Lung (tissue), 12 donors: Measurements from ENCODE around the gene ZNF25. TPM values are rescaled to one million over a fixed set of nuclear protein-coding genes. Genes with fewer than 3 reads are reported as not detected.

Experiments used
- ATAC-seq: fragments of 200-7000 bp; cut with Tn5 transposase; one replicate; pipeline ENCODE4 v1.9.1; 2020; ENCODE audit warnings: moderate number of reproducible peaks; ENCODE audit not compliant: insufficient read depth, low FRiP score
- DNase-seq, 3 donors: peaks; one replicate each; pipeline ENCODE4 v3.0.0-alpha.2; 2013 to 2017
- H3K27ac ChIP-seq, 2 donors: one replicate each; pipeline ENCODE4 v1.5.1; 2013; ENCODE audit warnings: mild to moderate bottlenecking in 2 of 2, moderate library complexity in 2 of 2, control low read depth in 1 of 2, inconsistent platforms in 1 of 2, low read depth in 1 of 2, low read length in 1 of 2
- H3K27me3 ChIP-seq, 3 donors: one replicate each; pipeline ENCODE4 v1.5.1; 2013; ENCODE audit warnings: low read length in 2 of 3; ENCODE audit not compliant: control insufficient read depth in 3 of 3, insufficient read depth in 3 of 3
- H3K36me3 ChIP-seq, 4 donors: one replicate each; pipeline ENCODE4 v1.5.1; 2013; ENCODE audit warnings: low read length in 4 of 4, mild to moderate bottlenecking in 1 of 4, moderate library complexity in 1 of 4; ENCODE audit not compliant: control insufficient read depth in 4 of 4, insufficient read depth in 4 of 4
- H3K4me1 ChIP-seq, 5 donors: one replicate each; pipeline ENCODE4 v1.5.1; 2013; ENCODE audit warnings: low read length in 5 of 5, mild to moderate bottlenecking in 2 of 5, moderate library complexity in 1 of 5; ENCODE audit not compliant: control insufficient read depth in 5 of 5, insufficient read depth in 5 of 5
- H3K4me3 ChIP-seq: one replicate; pipeline ENCODE4 v1.5.1; 2013; ENCODE audit warnings: mild to moderate bottlenecking, control low read depth, moderate library complexity
- H3K9ac ChIP-seq, 2 donors: one replicate each; pipeline ENCODE4 v1.5.1; 2013; ENCODE audit warnings: low read length in 2 of 2, control low read depth in 1 of 2; ENCODE audit not compliant: insufficient read depth in 1 of 2
- H3K9me3 ChIP-seq, 4 donors: one replicate each; pipeline ENCODE4 v1.5.1; 2013; ENCODE audit warnings: low read length in 3 of 4, mild to moderate bottlenecking in 1 of 4, moderate library complexity in 1 of 4; ENCODE audit not compliant: control insufficient read depth in 4 of 4, insufficient read depth in 3 of 4
- WGBS, 2 donors: extraction: QIAGEN DNeasy Blood & Tissue Kit; methylation state at CpG; one replicate each; pipeline ENCODE4 v1.1.7; 2013; 5-methylcytosine and 5-hydroxymethylcytosine counted together
- polyA plus RNA-seq, 2 donors: library from polyadenylated mRNA; stranded (reverse); fragments of 200-250 nt; gene quantifications; one replicate each; pipeline ENCODE4 v1.2.1, GENCODE V29; 2013
- total RNA-seq, 2 donors: library from RNA; depleted of rRNA in 1 of 2; stranded (reverse); fragments of >200 nt in 1 of 2; gene quantifications; one replicate each; pipeline ENCODE4 v1.2.1, GENCODE V29; 2014 to 2021
- TF ChIP-seq, protein P1 (sequence below): IDR thresholded peaks from 2 replicates; pipeline ENCODE4 v1.5.1; 2012; ENCODE audit warnings: mild to moderate bottlenecking; ENCODE audit errors: control extremely low read depth, extremely low read depth
- donor health status: control.
- donor health status: control.
- donor health status: Bipolar disorder and iron deficiency.
- donor health status: healthy.
- donor health status: DM: yes; HTN: yes; CAD: no.

The ZNF25 gene
- total and polyA plus RNA-seq, 4 donors, result 4.7 to 20.1 (median 6.8) TPM

DNA sequence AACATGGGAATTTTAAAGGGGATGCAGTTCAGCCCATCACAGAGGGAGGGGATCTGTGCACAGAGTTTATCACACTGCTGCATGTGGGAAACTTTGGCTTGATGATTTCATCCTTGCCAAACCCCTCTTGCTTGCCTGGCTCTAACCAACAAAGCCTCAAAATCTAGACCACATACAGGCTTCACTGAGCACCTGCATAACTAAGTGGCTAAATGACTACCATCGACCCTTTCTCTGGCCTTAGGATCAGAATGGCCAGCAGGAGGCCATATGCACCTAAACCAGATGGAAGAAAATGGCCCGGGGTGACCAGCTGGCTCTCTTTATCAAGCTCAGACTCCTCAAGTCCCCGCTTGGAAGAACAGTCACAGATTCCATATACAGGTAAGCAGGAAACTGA is 15.6 kb upstream of the ZNF25 start:
- ATAC-seq, result no peak
- 77 to 80% methylated on average over 3 of the region's 3 CpGs for WGBS, 2 donors

DNA sequence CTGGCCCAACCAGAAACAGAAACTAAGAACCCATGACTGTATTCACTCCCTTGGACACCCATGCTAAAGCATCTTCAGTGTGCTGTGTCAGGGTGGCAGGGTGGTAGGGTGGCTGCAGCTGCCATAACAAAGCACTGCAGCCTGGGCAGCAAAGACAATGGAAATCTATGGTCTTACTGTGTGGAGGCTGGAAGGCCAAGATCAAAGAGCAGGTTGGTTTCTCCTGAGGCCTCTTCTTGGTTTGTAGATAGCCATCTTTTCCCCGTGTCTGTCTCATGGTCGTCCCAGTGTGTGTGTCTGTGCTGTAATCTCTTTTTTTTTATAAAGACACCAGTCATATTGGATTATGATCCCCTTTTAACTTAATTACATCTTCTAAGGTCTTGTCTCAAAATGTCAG is 15.2 kb upstream of the ZNF25 start:
- H3K9me3 ChIP-seq, result no peaks in the 10 kb centered on the region
- WGBS, 2 donors, result 81 to 84% methylated on average over 2 of the region's 2 CpGs
- no peak overlapping the region for H3K4me3 ChIP-seq
- no peak for ATAC-seq
- H3K4me1 ChIP-seq, result no peaks in the 10 kb centered on the region
- no peak overlapping the region for H3K9ac ChIP-seq
- no peaks in the 10 kb centered on the region for H3K27me3 ChIP-seq
- H3K36me3 ChIP-seq, result no peaks in the 10 kb centered on the region
- TF ChIP-seq, protein P1, sequence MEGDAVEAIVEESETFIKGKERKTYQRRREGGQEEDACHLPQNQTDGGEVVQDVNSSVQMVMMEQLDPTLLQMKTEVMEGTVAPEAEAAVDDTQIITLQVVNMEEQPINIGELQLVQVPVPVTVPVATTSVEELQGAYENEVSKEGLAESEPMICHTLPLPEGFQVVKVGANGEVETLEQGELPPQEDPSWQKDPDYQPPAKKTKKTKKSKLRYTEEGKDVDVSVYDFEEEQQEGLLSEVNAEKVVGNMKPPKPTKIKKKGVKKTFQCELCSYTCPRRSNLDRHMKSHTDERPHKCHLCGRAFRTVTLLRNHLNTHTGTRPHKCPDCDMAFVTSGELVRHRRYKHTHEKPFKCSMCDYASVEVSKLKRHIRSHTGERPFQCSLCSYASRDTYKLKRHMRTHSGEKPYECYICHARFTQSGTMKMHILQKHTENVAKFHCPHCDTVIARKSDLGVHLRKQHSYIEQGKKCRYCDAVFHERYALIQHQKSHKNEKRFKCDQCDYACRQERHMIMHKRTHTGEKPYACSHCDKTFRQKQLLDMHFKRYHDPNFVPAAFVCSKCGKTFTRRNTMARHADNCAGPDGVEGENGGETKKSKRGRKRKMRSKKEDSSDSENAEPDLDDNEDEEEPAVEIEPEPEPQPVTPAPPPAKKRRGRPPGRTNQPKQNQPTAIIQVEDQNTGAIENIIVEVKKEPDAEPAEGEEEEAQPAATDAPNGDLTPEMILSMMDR, result no peak
- no peak overlapping the region for H3K27ac ChIP-seq
- DNase-seq, result no peak

More for the DNA sequence above, 15.6 kb upstream of the ZNF25 start:
- no peaks in the 10 kb centered on the region for H3K27me3 ChIP-seq
- no peak overlapping the region for H3K27ac ChIP-seq
- TF ChIP-seq, protein P1, result no peak
- no peak for DNase-seq
- H3K4me3 ChIP-seq, result no peak overlapping the region
- H3K4me1 ChIP-seq, result no peaks in the 10 kb centered on the region
- H3K9me3 ChIP-seq, result no peaks in the 10 kb centered on the region
- no peak overlapping the region for H3K9ac ChIP-seq
- no peaks in the 10 kb centered on the region for H3K36me3 ChIP-seq

DNA sequence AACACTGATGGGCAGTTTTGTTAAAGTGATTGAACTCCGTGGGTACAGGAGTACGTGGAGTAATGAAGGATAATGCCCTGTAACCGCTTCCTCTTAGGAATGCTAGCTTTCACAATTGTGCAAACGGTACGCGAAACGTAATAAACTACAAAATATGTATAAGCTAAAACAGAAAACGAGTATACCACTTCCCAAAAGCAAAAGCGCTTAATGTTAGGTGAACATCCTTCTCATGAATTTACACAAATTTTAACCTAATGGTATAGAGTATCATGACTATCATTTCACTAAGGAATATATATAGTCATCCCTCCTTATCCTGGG is 395 bp upstream of the ZNF25 start:
- Histone ChIP-seq H3K27ac (peak overlapping the region in 1 of 2 donors; percentile 74), H3K36me3 (peaks cover 0 to 2% (median 0%) of the 10 kb centered on the region in 4 donors), H3K4me3 (peak overlapping the region; percentile 28), H3K27me3 (no peaks in the 10 kb centered on the region), H3K9me3 (no peaks in the 10 kb centered on the region), H3K4me1 (peaks cover 0 to 7% (median 0%) of the 10 kb centered on the region in 5 donors), H3K9ac (peak overlapping the region in 1 of 2 donors; percentile 81)
- 4 to 5% methylated on average over 9 of the region's 9 CpGs for WGBS, 2 donors
- TF ChIP-seq, protein P1, result no peak
- ATAC-seq, result no peak
- no peak for DNase-seq

DNA sequence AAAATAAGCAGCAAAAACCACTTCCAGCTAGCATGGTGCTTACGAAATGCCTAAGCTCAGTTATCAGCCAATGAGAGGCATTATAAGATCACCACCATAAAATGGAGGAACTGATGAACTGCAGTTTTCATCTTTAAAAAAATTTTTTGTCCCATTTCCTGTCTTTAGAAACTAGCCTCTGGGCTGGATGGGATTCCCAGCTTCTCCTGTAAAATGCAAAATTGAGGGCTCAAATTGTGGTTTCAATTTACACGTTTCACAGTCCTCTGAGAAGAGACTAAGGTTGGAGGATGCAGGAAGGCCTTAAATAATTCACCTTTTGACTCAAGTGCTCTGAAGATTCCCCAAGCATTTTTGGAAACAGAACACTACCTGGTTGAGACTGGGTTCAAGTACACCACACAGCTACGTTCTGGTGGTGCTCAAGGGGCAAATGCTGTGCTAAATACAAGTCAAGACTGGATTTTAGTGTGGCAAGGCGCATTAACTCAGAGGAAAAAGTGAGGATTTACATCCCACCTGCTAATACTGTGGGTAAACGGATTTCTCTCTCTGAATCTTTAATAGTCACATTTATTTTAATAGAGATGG is 951 bp downstream of the ZNF25 start:
- 19 to 24% methylated on average over 5 of the region's 5 CpGs for WGBS, 2 donors
- no peaks in the 10 kb centered on the region for H3K27me3 ChIP-seq
- H3K36me3 ChIP-seq, result peaks cover 0 to 10% (median 4%) of the 10 kb centered on the region in 4 donors
- TF ChIP-seq, protein P1, result no peak
- H3K4me1 ChIP-seq, result peaks cover 0 to 7% (median 0%) of the 10 kb centered on the region in 5 donors
- peak overlapping the region; percentile 44 for H3K4me3 ChIP-seq
- peak overlapping the region; percentile 84 to 89 for H3K9ac ChIP-seq
- peak overlapping the region; percentile 88 to 98 for H3K27ac ChIP-seq
- no peak for ATAC-seq
- no peaks in the 10 kb centered on the region for H3K9me3 ChIP-seq
- DNase-seq, result peak; percentile 21 to 65 (median 49)
